GM23338 (cell line): ENCODE measurements around the gene CDHR2. TPM values are rescaled to one million over a fixed set of nuclear protein-coding genes. Genes with fewer than 3 reads are reported as not detected.

ENCODE experiments used
- ATAC-seq: fragments of 200-7000 bp; cut with Tn5 transposase; 3 replicates; pipeline ENCODE4 v1.9.1; 2020
- DNase-seq: peaks from one replicate; pipeline ENCODE4 v3.0.0-alpha.2; 2015; ENCODE audit warnings: low spot score
- H2AFZ ChIP-seq: fragments of 200-600 bp; sonication (generic); 2 replicates; pipeline ENCODE4 v1.8.0; 2016; ENCODE audit warnings: antibody characterized with exemption, mild to moderate bottlenecking, moderate library complexity
- H3F3A ChIP-seq: fragments of 200-600 bp; sonication (generic); replicated peaks from 2 replicates; pipeline ENCODE4 v1.8.0; 2017; ENCODE audit warnings: antibody characterized with exemption, mixed run types, low read depth
- H3K27ac ChIP-seq: fragments of 200-600 bp; sonication (generic); 2 replicates; pipeline ENCODE4 v1.6.1; 2016; ENCODE audit warnings: low read depth
- H3K27me3 ChIP-seq: fragments of 200-600 bp; sonication (generic); 2 replicates; pipeline ENCODE4 v1.8.0; 2016; ENCODE audit warnings: mild to moderate bottlenecking, mixed run types, moderate library complexity; ENCODE audit not compliant: insufficient read depth
- H3K36me3 ChIP-seq: fragments of 200-600 bp; sonication (generic); 2 replicates; pipeline ENCODE4 v1.8.0; 2016; ENCODE audit warnings: mild to moderate bottlenecking; ENCODE audit not compliant: insufficient read depth
- H3K4me1 ChIP-seq: fragments of 200-600 bp; sonication (generic); 2 replicates; pipeline ENCODE4 v1.8.0; 2016; ENCODE audit warnings: mild to moderate bottlenecking, moderate library complexity; ENCODE audit not compliant: insufficient read depth
- H3K4me2 ChIP-seq: fragments of 200-600 bp; sonication (generic); 2 replicates; pipeline ENCODE4 v1.7.1; 2017; ENCODE audit warnings: mixed run types
- H3K4me3 ChIP-seq: fragments of 200-600 bp; sonication (generic); 2 replicates; pipeline ENCODE4 v1.6.1; 2016; ENCODE audit warnings: mixed run types
- H3K79me2 ChIP-seq: fragments of 200-600 bp; sonication (generic); replicated peaks from 2 replicates; pipeline ENCODE4 v1.8.0; 2017; ENCODE audit warnings: mild to moderate bottlenecking; ENCODE audit not compliant: insufficient read depth
- H3K9me2 ChIP-seq: fragments of 200-600 bp; sonication (generic); 2 replicates; pipeline ENCODE4 v1.8.0; 2017; ENCODE audit not compliant: insufficient read depth
- H4K20me1 ChIP-seq: fragments of 200-600 bp; sonication (generic); replicated peaks from 2 replicates; pipeline ENCODE4 v1.8.0; 2017; ENCODE audit warnings: mild to moderate bottlenecking; ENCODE audit not compliant: insufficient read depth
- H3K27ac Mint-ChIP-seq: 2 replicates; pipeline ENCODE4 v1.8.0; 2020; ENCODE audit warnings: inconsistent platforms, mild to moderate bottlenecking, moderate library complexity, mixed read lengths
- H3K27me3 Mint-ChIP-seq: 3 replicates; pipeline ENCODE4 v1.8.0; 2022; ENCODE audit warnings: low read depth, mild to moderate bottlenecking, moderate library complexity, mixed read lengths, inconsistent platforms; ENCODE audit not compliant: insufficient read depth, poor library complexity
- H3K36me3 Mint-ChIP-seq: 3 replicates; pipeline ENCODE4 v1.8.0; 2021; ENCODE audit warnings: low read depth, mild to moderate bottlenecking, inconsistent platforms, moderate library complexity, mixed read lengths
- H3K4me1 Mint-ChIP-seq: 3 replicates; pipeline ENCODE4 v1.8.0; 2020; ENCODE audit warnings: mild to moderate bottlenecking, inconsistent platforms, mixed read lengths
- H3K4me3 Mint-ChIP-seq: 3 replicates; pipeline ENCODE4 v1.8.0; 2021; ENCODE audit warnings: moderate library complexity, mild to moderate bottlenecking, inconsistent platforms, mixed read lengths
- H3K9me3 Mint-ChIP-seq: 3 replicates; pipeline ENCODE4 v1.8.0; 2020; ENCODE audit warnings: moderate library complexity, mild to moderate bottlenecking, inconsistent platforms, mixed read lengths
- CREB1 ChIP-seq: fragments of 250-450 bp; sonication (Bioruptor Pico); IDR thresholded peaks from 2 replicates; pipeline ENCODE4 v1.5.0; 2020; ENCODE audit warnings: low read depth, mild to moderate bottlenecking, moderate library complexity
- ETS1 ChIP-seq: IDR thresholded peaks from 2 replicates; pipeline ENCODE4 v1.6.1; 2016; ENCODE audit warnings: antibody characterized with exemption
- EZH2 ChIP-seq: fragments of 200-600 bp; sonication (generic); IDR thresholded peaks from one replicate; pipeline ENCODE4 v1.8.0; 2017; ENCODE audit warnings: antibody characterized with exemption, mild to moderate bottlenecking, low read depth; ENCODE audit not compliant: unreplicated experiment
- EZH2phosphoT487 ChIP-seq: fragments of 200-600 bp; sonication (generic); IDR thresholded peaks from one replicate; pipeline ENCODE4 v1.8.1; 2018; ENCODE audit warnings: antibody characterized with exemption; ENCODE audit not compliant: unreplicated experiment
- JUNB ChIP-seq: IDR thresholded peaks from one replicate; pipeline ENCODE4 v1.6.1; 2016; ENCODE audit warnings: antibody characterized with exemption; ENCODE audit not compliant: unreplicated experiment
- NANOG ChIP-seq: IDR thresholded peaks from 2 replicates; pipeline ENCODE4 v1.6.1; 2016; ENCODE audit warnings: antibody characterized with exemption, borderline replicate concordance
- POLR2AphosphoS5 ChIP-seq: IDR thresholded peaks from 2 replicates; pipeline ENCODE4 v1.6.1; 2016; ENCODE audit warnings: antibody characterized with exemption, low read depth
- STAT1 ChIP-seq: IDR thresholded peaks from one replicate; pipeline ENCODE4 v1.6.1; 2016; ENCODE audit warnings: antibody characterized with exemption; ENCODE audit not compliant: unreplicated experiment
- ZNF114 ChIP-seq: fragments of 250-450 bp; sonication (Bioruptor Pico); IDR thresholded peaks from 2 replicates; pipeline ENCODE4 v1.5.0; 2020; ENCODE audit warnings: mild to moderate bottlenecking, moderate library complexity
- ZNF331 ChIP-seq: fragments of 250-450 bp; sonication (Bioruptor Pico); IDR thresholded peaks from 2 replicates; pipeline ENCODE4 v1.5.0; 2020; ENCODE audit warnings: low read depth, mild to moderate bottlenecking, moderate library complexity
- ZNF462 ChIP-seq: fragments of 250-450 bp; sonication (Bioruptor Pico); IDR thresholded peaks from 2 replicates; pipeline ENCODE4 v1.5.0; 2020; ENCODE audit warnings: mild to moderate bottlenecking, moderate library complexity
- polyA plus RNA-seq: library from polyadenylated mRNA; unstranded; fragments of >200 nt; fragmentation: Nextera tagmentation; extraction: Ambion mirVana; gene quantifications from 2 replicates; pipeline ENCODE4 v1.2.1, GENCODE V29; 2016
- total RNA-seq: library from RNA; depleted of rRNA; stranded (reverse); fragments of >200 nt; shearing (Covaris generic); gene quantifications from 2 replicates; pipeline ENCODE4 v1.2.3, GENCODE V29; 2014
- TF ChIP-seq, protein P1 (sequence below), 2 experiments: fragments of 200-600 bp in 1 of 2; sonication (generic) in 1 of 2; conservative IDR thresholded peaks; 2 replicates each; pipeline versions ENCODE4 v1.5.1 to v1.6.1; 2016 to 2017; ENCODE audit warnings: antibody characterized with exemption in 2 of 2, low read depth in 2 of 2, mild to moderate bottlenecking in 2 of 2, moderate library complexity in 1 of 2

Gene CDHR2
- total and polyA plus RNA-seq, 2 experiments from 2014 or later, result not detected

DNA sequence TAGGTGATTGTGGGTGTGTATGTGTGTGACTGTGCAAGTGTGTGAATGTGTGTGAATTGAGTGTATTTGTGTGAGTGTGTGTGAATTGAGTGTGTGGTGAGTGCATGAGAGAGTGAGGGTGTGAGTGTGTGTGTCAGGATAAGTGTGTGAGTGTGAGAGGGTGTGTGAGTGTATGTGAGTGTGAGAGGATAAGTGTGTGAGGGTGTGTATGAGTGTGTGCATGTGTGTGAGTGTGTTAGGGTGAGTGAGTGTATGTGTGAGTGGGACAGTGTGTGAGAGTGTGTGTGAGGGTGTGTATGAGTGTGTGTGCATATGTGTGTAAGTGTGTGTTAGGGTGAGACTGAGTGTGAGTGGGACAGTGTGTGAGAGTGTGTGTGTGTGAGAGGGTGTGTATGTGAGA, 39.2 kb downstream of the CDHR2 start:
- no peaks in the 10 kb centered on the region; the same call in 1 of the 2 replicates for H3K36me3 ChIP-seq
- no peak overlapping the region for H3K27ac Mint-ChIP-seq
- no peaks in the 10 kb centered on the region for H3K27me3 ChIP-seq
- no peak overlapping the region for H2AFZ ChIP-seq
- H3K9me2 ChIP-seq, result peaks cover 9% of the 10 kb centered on the region
- H3K4me3 ChIP-seq, result no peak overlapping the region
- H3K4me1 ChIP-seq, result no peaks in the 10 kb centered on the region
- TF ChIP-seq EZH2 (no peak), POLR2AphosphoS5 (no peak), CREB1 (no peak)
- H3K4me3 Mint-ChIP-seq, result no peak overlapping the region
- no peak for DNase-seq
- H3K4me1 Mint-ChIP-seq, result no peaks in the 10 kb centered on the region; the same call in 2 of the 3 replicates
- no peak overlapping the region for H3K27ac ChIP-seq
- no peak overlapping the region for H3K4me2 ChIP-seq
- ATAC-seq, result no peak
- peaks cover 3% of the 10 kb centered on the region; the same call in 1 of the 2 replicates for H3F3A ChIP-seq
- peaks cover 17% of the 10 kb centered on the region for H3K27me3 Mint-ChIP-seq
- no peaks in the 10 kb centered on the region for H4K20me1 ChIP-seq
- H3K36me3 Mint-ChIP-seq, result peaks cover 3% of the 10 kb centered on the region; the same call in 2 of the 3 replicates
- H3K79me2 ChIP-seq, result no peaks in the 10 kb centered on the region
- peaks cover 32% of the 10 kb centered on the region for H3K9me3 Mint-ChIP-seq

DNA sequence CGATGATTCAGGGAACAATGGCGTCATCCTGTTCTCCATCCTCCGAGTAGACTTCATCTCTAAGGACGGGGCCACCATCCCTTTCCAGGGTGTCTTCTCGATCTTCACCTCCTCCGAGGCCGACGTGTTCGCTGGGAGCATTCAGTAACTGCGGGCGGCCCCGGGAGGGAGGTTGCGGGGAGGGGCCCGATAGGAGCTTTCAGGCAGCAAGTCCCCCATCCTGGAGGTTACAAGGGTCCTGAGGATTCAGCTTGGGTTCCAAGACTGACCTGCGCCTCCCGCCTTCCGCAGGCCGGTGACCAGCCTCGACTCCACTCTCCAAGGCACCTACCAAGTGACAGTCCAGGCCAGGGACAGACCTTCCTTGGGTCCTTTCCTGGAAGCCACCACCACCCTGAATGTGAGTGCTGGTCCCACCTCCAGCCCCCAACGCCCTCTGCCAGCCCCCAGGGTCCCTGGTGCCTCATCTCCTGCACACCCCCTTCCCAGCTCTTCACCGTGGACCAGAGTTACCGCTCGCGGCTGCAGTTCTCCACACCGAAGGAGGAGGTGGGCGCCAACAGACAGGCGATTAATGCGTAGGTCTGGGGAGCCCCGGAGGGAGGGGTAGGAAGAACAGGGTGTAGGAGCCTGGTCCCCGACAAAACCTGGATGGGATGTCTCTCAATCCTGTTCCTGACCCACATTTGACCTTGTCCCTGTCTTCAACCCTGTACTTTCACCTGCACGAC, 40.1 kb downstream of the CDHR2 start:
- Histone ChIP-seq H3K4me2 (no peak overlapping the region), H2AFZ (no peak overlapping the region), H3K36me3 (no peaks in the 10 kb centered on the region; the same call in 1 of the 2 replicates), H3K79me2 (no peaks in the 10 kb centered on the region), H3F3A (peaks cover 3% of the 10 kb centered on the region; the same call in 1 of the 2 replicates), H4K20me1 (no peaks in the 10 kb centered on the region), H3K4me3 (no peak overlapping the region), H3K27ac (no peak overlapping the region), H3K27me3 (no peaks in the 10 kb centered on the region), H3K4me1 (no peaks in the 10 kb centered on the region), H3K9me2 (peaks cover 9% of the 10 kb centered on the region)
- ATAC-seq, result no peak
- H3K4me3 Mint-ChIP-seq, result no peak overlapping the region; the same call in 2 of the 3 replicates
- H3K27ac Mint-ChIP-seq, result no peak overlapping the region
- H3K9me3 Mint-ChIP-seq, result peaks cover 23% of the 10 kb centered on the region
- no peaks in the 10 kb centered on the region; the same call in 2 of the 3 replicates for H3K4me1 Mint-ChIP-seq
- H3K36me3 Mint-ChIP-seq, result peaks cover 3% of the 10 kb centered on the region; the same call in 2 of the 3 replicates
- H3K27me3 Mint-ChIP-seq, result peaks cover 12% of the 10 kb centered on the region
- DNase-seq, result no peak
- TF ChIP-seq STAT1 (no peak), ZNF331 (CRISPR knock-in tag) (no peak), NANOG (no peak), CREB1 (no peak), POLR2AphosphoS5 (no peak), EZH2 (no peak), ZNF114 (no peak), ETS1 (no peak), JUNB (no peak), EZH2phosphoT487 (no peak), ZNF462 (CRISPR knock-in tag) (no peak)
- TF ChIP-seq, protein P1, sequence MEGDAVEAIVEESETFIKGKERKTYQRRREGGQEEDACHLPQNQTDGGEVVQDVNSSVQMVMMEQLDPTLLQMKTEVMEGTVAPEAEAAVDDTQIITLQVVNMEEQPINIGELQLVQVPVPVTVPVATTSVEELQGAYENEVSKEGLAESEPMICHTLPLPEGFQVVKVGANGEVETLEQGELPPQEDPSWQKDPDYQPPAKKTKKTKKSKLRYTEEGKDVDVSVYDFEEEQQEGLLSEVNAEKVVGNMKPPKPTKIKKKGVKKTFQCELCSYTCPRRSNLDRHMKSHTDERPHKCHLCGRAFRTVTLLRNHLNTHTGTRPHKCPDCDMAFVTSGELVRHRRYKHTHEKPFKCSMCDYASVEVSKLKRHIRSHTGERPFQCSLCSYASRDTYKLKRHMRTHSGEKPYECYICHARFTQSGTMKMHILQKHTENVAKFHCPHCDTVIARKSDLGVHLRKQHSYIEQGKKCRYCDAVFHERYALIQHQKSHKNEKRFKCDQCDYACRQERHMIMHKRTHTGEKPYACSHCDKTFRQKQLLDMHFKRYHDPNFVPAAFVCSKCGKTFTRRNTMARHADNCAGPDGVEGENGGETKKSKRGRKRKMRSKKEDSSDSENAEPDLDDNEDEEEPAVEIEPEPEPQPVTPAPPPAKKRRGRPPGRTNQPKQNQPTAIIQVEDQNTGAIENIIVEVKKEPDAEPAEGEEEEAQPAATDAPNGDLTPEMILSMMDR (conservative IDR thresholded peaks at IDR 0.05; ENCODE audit: low read depth in 2 of 2), result no peak
